HG02840 (cell line): ENCODE measurements around the gene KIF24.
"Not testable (repeated sequence)": the region's sequence is repeated elsewhere in the genome, so short reads cannot be mapped to it uniquely, and the experiment has no call there.

Source experiments
- ATAC-seq: cut with Tn5 transposase; IDR thresholded peaks from one replicate; pipeline ENCODE4 v1.9.1; 2021; ENCODE audit warnings: mild to moderate bottlenecking, moderate library complexity, moderate number of reproducible peaks; ENCODE audit not compliant: unreplicated experiment, low FRiP score

KIF24 gene

GRCh38 chr9:34333836-34334235 lies 4.8 kb upstream of the KIF24 start:
- ATAC-seq: no peak

- no peak for ATAC-seq
Observed at GRCh38 chr9:34332076-34332964, 3.3 kb upstream of the KIF24 start.

GRCh38 chr9:34331196-34331595 lies 2.1 kb upstream of the KIF24 start:
- ATAC-seq: no peak

- ATAC-seq: peak; percentile 1
Observed at GRCh38 chr9:34328500-34328986, 525 bp downstream of the KIF24 start.

- ATAC-seq: no peak
Observed at GRCh38 chr9:34326690-34327089, 2.4 kb downstream of the KIF24 start.

GRCh38 chr9:34322899-34323591 lies 6.0 kb downstream of the KIF24 start:
- ATAC-seq: no peak

- ATAC-seq: no peak
Observed at GRCh38 chr9:34321451-34321850, 7.6 kb downstream of the KIF24 start.

- no peak for ATAC-seq
Observed at GRCh38 chr9:34318163-34318790, 10.8 kb downstream of the KIF24 start.

GRCh38 chr9:34317436-34317835 lies 11.6 kb downstream of the KIF24 start:
- ATAC-seq: no peak

- no peak for ATAC-seq
Observed at GRCh38 chr9:34311499-34312185, 17.4 kb downstream of the KIF24 start.

GRCh38 chr9:34310215-34310614 lies 18.9 kb downstream of the KIF24 start:
- ATAC-seq: no peak

- ATAC-seq: not testable (repeated sequence)
Observed at GRCh38 chr9:34308316-34308715, 20.8 kb downstream of the KIF24 start.

- ATAC-seq: not testable (repeated sequence)
Observed at GRCh38 chr9:34301064-34301463, 28.0 kb downstream of the KIF24 start.

- ATAC-seq: no peak
Observed at GRCh38 chr9:34292552-34292951, 36.5 kb downstream of the KIF24 start.

- no peak for ATAC-seq
Observed at GRCh38 chr9:34291423-34291822, 37.6 kb downstream of the KIF24 start.

- ATAC-seq: no peak
Observed at GRCh38 chr9:34291023-34291422, 38.0 kb downstream of the KIF24 start.

GRCh38 chr9:34289159-34289558 lies 39.9 kb downstream of the KIF24 start:
- ATAC-seq: no peak

- ATAC-seq: no peak
Observed at GRCh38 chr9:34282096-34282495, 47.0 kb downstream of the KIF24 start.

- ATAC-seq: no peak
Observed at GRCh38 chr9:34279411-34279810, 49.7 kb downstream of the KIF24 start.
